NCI-H82 treated with DMSO at 0.1 percent for 48 hours (cell line): ENCODE results near the gene UTP3.
A peak's percentile ranks its signal among the peaks of the same experiment; 100 is the strongest.
"Not testable (repeated sequence)": the region's sequence is repeated elsewhere in the genome, so short reads cannot be mapped to it uniquely, and the experiment has no call there.

ENCODE experiments used
- DNase-seq: peaks from one replicate; lab custom pipeline; 2025; ENCODE audit not compliant: unreplicated experiment; lab: John Stamatoyannopoulos, UW

Gene UTP3

DNA sequence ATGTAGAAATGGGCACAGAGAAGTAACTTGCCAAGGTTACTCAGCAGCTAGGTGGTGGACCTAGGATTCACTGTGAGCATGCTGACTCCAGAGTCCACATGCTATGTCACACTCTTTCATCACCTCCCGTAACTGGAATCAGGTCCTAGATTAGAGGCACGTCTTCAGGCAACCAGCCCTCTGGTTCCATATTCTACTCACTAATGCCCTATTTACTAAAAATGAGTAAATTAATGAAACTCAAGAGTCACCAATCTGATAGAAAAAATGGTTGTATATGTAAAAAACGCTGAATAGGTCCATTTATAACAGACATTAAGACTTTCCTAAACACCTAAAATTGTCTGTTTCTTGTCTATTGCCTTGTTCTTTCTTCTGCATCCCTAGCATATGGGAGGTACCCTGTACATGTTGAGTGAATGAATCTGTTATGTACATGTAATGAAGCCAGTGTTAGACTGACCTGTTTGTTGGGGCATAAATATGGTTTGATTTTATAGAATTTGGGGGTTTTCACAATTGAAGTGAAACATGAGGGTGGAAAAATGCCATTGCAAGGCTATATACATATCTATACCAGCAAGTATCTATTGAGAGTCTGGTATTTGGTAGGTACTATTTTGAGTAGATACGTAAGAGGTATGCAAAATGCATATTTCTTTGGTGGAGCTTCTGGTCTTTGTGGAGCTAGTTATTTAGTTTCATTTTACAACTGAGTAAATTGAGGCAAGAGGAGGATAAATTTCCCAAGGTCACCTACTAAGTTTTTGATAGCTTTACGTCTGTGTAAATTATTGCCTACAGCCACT, 26.0 kb downstream of the UTP3 start:
- no peak for DNase-seq

DNA sequence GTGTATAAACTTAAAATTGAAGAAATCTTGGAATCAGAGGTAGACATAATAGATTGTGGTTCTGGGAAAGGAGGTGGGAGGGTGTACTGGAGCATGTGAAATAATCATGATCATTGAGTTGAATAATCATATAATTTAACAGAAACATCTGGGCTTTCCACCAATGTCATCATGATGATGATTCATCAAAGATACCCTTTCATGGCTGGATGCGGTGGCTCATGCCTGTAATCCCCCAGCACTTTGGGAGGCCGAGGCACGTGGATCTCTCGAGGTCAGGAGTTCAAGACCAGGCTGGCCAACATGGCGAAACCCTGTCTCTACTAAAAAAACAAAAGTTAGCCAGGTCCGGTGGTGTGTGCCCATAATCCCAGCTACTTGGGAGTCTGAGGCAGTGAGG, 26.8 kb downstream of the UTP3 start:
- no peak for DNase-seq

DNA sequence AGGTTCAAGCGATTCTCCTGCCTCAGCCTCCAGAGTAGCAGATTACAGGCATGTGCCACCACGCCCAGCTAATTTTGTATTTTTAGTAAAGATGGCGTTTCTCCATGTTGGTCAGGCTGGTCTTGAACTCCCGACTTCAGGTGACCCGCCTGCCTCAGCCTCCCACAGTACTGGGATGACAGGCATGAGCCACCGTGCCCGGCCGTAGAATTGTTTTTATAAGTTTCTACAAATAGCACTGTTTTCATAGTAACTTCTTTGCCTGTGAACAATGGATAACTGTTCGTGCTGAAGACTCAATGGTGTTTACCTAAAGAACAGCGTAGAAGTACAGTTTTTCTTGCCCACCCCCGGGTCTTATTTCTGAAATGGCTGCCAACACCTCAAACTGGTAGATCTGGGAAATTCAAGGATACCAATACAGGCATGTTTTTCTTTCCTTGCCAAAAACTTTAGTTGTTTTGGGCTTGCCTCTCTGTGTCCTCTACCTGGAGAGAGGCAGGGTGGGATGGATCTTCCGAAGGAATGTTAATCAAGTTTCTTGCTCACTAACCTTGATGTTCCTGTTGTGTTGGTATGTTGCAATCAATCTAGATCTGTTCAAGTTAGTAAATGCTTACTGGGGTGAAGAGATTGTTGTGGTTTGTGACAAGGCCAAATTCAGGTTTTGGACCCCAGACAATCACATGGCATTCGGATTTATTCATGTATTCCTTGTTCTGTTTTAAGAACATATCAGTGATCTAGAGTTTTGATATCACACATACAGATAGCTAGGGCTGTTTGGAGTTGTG, 30.7 kb downstream of the UTP3 start:
- no peak for DNase-seq

DNA sequence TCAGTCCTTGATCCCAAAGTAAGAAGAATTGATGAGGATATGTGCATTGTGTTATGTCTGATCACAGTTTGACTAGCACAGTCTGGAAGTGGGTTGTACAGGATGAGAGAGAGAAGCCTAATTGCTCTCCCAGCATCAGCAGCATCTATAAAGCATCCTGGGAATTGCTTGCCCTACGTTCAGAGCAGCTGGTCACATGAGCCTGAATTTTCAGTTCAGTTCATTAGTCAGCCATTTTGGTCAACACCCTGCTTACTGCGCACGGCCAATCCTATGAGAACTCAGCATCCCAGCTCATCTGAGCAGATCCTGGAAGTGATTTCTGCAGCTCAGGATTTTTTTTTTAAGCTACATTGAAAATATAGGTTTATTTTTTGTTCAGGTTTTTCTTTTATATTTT, 33.4 kb downstream of the UTP3 start, which contains the start of gene RUFY3:
RUFY3 (plus strand) TSS at position 218 of the 400 bp plus-strand sequence. CDS start 610 bp downstream, outside the sequence.
- DNase-seq = peak; percentile 82

DNA sequence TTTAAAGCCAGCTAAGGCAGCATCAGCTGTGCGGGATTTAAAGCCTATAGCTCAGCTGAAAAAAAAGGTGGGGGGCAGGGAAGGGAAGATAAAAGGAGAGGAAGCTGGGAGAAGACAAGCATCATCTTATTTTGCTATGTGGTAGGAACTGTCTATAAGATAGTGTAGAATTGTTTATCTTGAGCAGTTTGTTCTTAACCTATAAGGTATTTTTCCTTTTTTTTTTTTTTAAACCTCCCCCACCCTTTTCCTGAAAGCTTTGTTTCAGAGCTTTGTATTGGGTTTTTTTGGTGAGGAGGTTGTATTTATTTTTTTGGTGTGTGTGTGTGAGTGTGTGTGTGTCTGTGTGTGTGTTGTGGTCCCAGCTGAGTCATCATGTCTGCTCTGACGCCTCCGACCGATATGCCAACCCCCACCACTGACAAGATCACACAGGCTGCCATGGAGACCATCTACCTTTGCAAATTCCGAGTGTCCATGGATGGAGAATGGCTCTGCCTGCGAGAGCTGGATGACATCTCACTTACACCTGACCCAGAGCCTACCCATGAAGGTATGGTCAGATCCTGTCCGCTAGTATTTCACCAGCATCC, 34.0 kb downstream of the UTP3 start:
- no peak for DNase-seq

DNA sequence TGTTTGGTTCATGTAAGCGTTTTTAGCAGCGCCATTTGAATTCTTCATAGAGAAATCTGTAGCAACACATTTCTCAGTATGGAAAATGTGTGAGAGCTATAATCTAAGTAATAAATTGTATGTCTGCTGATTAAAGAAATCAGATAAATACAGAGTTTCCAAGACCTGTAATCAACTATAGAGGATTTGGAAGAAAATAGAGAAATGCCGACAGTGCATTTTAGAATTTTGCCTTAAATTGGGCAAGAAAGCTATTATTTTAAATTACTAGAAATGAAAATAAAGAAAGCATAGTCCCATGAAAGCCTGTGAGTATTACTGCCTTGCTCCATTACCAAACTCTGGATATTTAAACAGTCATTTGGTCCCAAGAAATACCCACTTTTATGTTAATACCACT, 36.1 kb downstream of the UTP3 start:
- no peak for DNase-seq

DNA sequence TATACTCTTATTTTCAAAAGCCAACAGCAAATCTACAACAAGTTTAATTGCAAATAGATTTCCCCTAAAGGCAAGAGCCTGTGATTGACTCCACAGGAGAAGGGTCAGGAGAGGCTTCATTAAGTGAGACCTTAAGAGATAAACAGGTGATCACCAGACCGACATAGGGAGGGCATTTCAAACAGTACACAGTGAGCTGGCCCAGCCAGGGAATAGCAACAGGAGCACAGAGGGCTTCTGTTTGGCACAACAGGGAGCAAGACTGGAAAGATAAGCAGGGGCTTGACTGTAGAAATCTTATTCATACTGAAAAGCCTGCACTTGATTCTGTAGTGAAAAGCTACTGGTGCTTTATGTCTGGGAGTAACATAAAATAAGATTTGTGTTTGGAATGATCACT, 37.3 kb downstream of the UTP3 start:
- no peak for DNase-seq

DNA sequence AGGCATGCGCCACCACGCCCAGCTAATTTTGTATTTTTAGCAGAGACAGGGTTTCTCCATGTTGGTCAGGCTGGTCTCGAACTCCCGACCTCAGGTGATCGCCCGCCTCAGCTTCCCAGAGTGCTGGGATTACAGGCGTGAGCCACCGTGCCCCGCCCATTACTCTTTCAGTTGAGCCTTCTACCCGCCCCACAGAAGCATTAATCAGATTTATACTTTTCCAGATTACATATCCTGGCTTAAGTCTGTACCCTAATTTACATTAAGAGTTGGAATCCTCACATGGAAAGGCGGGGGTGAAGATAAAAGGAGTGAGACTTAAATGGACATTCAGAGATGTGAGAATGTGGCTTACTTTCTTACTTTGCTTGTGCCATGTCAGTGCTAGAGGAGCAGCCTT, 38.2 kb downstream of the UTP3 start:
- DNase-seq = peak; percentile 89

DNA sequence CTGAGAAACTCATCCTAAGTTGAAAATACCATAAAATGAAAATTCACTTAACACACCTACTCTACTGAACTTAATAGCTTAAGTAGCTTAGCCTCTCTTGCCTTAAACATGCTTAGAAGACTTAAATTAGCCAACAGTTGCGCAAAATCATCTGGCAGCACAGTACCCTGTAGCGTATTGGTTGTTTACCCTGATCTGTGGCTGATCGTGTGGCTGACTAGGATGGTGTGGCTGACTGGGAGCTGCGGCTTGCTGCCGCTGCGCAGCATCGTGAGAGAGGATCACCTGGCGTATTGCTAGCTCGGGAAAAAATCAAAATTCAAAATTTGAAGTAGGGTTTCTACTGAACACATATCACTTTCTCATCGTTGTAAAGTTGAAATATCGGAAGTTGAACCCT, 39.8 kb downstream of the UTP3 start:
- DNase-seq = peak; percentile 94

DNA sequence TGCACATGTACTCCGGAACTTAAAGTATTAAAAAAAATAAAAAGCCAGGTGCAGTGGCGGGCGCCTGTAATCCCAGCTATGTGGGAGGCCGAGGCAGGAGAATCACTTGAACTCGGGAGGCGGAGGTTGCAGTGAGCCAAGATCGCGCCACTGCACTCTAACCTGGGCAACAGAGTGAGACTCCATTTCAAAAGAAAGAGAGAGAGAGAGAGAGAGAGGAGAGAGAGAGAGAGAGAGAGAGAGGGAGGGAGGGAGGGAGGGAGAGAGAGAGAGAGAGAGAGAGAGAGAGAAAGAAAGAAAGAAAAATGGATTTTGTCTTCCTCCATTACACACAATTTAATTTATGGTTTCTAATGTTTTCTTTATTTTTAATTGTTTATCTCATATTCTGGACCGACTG, 44.5 kb downstream of the UTP3 start:
- not testable (repeated sequence) for DNase-seq

DNA sequence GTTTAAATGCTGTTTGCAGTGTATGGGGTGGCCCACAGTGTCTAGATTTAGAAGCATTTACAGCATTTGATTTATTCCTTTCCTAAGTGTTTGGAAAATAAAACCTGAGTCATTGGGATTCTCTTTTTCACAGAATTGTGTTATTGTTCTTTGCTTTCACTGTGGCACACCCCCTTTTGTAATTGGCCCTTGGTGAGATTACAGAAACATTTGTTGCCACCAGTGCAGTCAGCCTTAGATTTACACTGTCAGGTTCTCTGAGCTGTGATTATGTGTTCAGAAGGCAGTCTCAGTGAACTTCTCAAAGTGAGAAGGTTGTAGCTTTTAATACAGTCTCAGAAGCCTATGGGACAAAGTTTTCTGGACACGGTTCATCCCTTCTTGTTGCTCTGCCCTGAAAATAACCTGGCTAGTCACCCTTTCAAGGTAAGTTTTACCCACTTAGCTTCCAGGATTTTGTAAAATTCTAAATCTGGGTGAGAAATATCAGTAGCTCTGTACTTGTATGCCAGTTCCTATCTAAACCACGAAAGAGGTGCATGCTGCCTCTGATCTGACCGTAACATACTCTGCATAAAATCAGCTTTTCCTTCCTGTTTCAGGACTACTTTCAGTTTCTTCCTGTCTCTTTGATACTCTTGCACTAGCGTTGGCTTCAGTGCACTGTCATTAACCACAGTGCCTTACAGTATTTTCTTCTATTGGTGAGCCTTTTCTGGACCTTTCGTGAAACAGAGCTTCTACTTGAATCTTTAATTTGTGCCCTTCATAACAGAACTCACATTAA, 46.0 kb downstream of the UTP3 start:
- DNase-seq = no peak

DNA sequence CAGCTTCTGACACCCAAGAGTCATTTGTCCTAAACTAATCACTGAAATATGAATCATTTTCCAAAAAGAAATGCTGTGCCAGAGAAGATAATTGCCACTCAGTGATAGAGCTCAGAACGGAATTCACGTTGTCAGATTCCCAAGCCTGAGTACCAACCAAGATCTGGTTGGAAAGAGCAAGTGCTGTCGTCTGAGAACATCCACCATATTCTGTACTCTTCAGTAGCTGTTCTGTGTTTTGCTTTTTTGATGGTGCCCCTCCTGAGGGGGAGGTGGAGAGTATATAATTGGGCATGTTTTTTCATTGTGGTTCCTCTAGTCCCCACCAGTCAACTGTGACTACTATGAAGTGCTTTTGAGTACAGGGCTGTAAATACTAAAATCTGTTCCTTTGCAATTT, 46.6 kb downstream of the UTP3 start:
- no peak for DNase-seq

DNA sequence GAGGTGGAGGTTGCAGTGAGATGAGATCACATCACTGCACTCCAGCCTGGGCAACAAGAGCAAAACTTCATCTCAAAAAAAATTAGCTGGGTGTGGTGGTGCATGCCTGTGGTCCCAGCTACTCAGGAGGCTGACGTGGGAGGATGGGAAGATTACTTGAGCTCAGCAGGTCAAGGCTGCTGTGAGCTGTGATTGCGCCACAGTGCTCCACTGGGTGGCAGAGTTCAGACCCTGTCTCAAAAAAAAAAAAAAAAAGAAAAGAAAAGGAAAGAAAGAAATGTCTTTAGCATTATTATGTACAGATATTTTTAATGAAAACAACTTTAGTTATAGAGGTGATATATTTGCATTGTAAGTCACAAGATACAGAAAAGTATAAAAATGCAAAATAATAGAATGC, 47.6 kb downstream of the UTP3 start:
- DNase-seq = not testable (repeated sequence)

DNA sequence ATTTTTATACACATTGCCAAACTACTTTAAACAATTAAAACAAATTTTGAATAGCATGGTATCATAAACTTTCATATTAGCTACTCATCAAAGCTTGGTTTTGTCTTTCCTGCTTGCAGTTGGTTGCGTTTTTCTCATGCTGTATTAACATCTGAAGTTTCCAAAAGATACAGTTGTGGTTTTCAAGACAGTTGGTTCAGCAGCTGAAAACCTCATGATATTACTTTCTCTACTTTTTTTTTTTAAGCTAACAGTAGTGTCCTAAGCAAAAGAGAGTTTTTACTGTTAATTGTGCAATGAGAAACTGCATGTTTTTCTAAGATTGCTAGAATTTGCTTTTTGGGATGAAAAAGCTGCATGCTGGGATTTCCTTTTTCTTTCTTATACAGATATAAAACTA, 48.7 kb downstream of the UTP3 start:
- DNase-seq = no peak

DNA sequence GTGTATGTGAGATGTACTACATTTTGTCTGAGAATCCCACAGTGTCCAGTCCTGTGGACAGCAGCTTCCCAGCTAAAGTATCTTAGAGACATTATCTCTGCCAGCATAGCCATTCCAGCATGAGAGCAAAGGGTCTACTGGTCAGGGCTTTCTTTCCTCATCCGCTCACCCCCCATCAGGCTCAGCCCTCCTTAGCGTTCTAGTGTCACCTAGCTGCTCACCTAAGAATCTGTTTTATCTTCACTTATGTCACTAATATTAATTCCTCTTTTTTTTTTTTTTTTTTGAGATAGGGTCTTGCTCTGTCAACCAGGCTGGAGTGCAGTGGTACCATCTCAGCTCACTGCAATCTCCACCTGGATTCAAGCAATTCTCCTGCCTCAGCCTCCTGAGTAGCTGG, 49.1 kb downstream of the UTP3 start:
- DNase-seq = no peak

DNA sequence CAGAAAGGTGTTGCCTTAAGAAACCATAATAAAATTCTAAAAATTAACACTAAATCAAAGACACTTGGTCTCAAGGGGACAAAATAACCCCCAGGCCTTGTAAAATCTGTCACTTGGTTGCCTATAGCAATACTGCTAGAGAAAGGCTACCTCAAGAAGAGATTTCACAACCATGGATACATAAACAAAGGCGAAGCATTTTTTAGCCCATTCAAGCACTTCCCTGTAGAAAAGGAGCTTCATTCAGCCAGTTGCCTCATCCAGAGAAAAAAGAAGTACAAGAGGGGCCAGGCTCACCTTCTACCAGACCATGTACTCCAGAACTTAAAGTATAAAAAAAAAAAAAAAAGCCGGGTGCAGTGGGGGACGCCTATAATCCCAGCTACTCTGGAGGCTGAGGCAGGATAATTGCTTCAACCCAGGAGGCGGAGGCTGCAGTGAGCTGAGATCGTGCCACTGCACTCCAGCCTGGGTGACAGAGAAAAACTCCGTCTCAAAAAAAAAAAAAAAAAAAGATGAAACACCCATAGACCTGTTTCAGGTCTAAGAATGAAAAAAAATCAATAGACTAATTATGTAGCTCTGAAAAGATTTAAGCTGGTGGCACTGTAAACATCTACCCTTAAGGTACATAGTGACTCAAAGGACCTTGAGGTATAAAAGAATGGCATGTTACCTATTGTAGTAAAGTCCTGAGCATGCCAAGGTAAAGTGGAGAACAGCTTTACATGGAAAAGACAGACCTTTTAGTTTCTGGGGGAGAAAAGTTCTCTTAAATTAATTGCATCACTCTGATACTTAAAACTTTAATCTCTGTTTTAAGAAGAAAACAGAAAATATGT, 51.4 kb downstream of the UTP3 start:
- no peak for DNase-seq
